Hematopoietic multipotent progenitor cell (in vitro differentiated cells): ENCODE measurements around the gene VCY. TPM values are rescaled to one million over a fixed set of nuclear protein-coding genes. Genes with fewer than 3 reads are reported as not detected.
"Not testable (repeated sequence)": the region's sequence is repeated elsewhere in the genome, so short reads cannot be mapped to it uniquely, and the experiment has no call there.

Experiments used
- DNase-seq, 3 donors: peaks; one replicate each; pipeline ENCODE4 v3.0.0-alpha.2; 2011 to 2015; ENCODE audit warnings: low read depth in 2 of 3, low spot score in 2 of 3
- total RNA-seq: library from RNA; depleted of rRNA; stranded (reverse); fragments of >200 nt; gene quantifications from one replicate; pipeline ENCODE4 v1.2.3, GENCODE V29; 2012

Gene VCY
- total RNA-seq, result not detected

- not testable (repeated sequence) for DNase-seq
Observed at GRCh38 chrY:13986373-13986772, at the start of gene VCY. TSS of gene VCY (minus strand) at chrY:13986473. CDS start at chrY:13986440, 33 bp downstream.

- not testable (repeated sequence) for DNase-seq
Observed at GRCh38 chrY:14030395-14030794, 44.1 kb upstream of the VCY start.

- not testable (repeated sequence) for DNase-seq
Observed at GRCh38 chrY:14011916-14012315, 25.6 kb upstream of the VCY start.

- DNase-seq, result not testable (repeated sequence)
Observed at GRCh38 chrY:13942406-13942805, 43.9 kb downstream of the VCY start.

Other genes starting within 250 kb of the VCY start
- gene VCY1B, start 69.8 kb upstream of the VCY start, total RNA-seq, result not detected